SK-N-SH treated with all-trans-retinoic acid at 6 μM for 48 hours (cell line): Measurements from ENCODE around the gene THEMIS.

Experiments
- ARNTL ChIP-seq: fragments of 450-650 bp; formaldehyde crosslinking; IDR thresholded peaks from 2 replicates; pipeline ENCODE4 v1.5.0; 2020; ENCODE audit warnings: low read depth, mild to moderate bottlenecking, moderate library complexity, borderline replicate concordance
- CSDC2 ChIP-seq: fragments of 250-450 bp; sonication (Bioruptor Pico); IDR thresholded peaks from 2 replicates; pipeline ENCODE4 v1.5.0; 2020; ENCODE audit warnings: mild to moderate bottlenecking, moderate library complexity
- ESRRG ChIP-seq: fragments of 250-450 bp; sonication (Bioruptor Pico); IDR thresholded peaks from 2 replicates; pipeline ENCODE4 v1.6.1; 2021; ENCODE audit warnings: mild to moderate bottlenecking
- ISL1 ChIP-seq: fragments of 250-450 bp; sonication (Bioruptor Pico); IDR thresholded peaks from 2 replicates; pipeline ENCODE4 v2.1.2; 2022; ENCODE audit warnings: mild to moderate bottlenecking, moderate library complexity
- OSR1 ChIP-seq: fragments of 250-450 bp; sonication (Bioruptor Pico); IDR thresholded peaks from 2 replicates; pipeline ENCODE4 v1.8.0; 2022; ENCODE audit warnings: moderate library complexity, mild to moderate bottlenecking, inconsistent platforms
- PATZ1 ChIP-seq: fragments of 250-450 bp; sonication (Bioruptor Pico); IDR thresholded peaks from 2 replicates; pipeline ENCODE4 v1.8.0; 2020; ENCODE audit warnings: mild to moderate bottlenecking, moderate library complexity, borderline replicate concordance
- PPARA ChIP-seq: fragments of 250-450 bp; sonication (Bioruptor Pico); IDR thresholded peaks from 2 replicates; pipeline ENCODE4 v1.5.0; 2020; ENCODE audit warnings: mild to moderate bottlenecking, borderline replicate concordance
- RARB ChIP-seq: fragments of 250-450 bp; sonication (Bioruptor Pico); IDR thresholded peaks from 2 replicates; pipeline ENCODE4 v1.8.0; 2021; ENCODE audit warnings: mild to moderate bottlenecking, moderate library complexity
- ZC3H10 ChIP-seq: fragments of 250-450 bp; sonication (Bioruptor Pico); IDR thresholded peaks from 2 replicates; pipeline ENCODE4 v1.5.1; 2021; ENCODE audit warnings: mild to moderate bottlenecking, moderate library complexity
- ZFP3 ChIP-seq: fragments of 250-450 bp; sonication (Bioruptor Pico); IDR thresholded peaks from 2 replicates; pipeline ENCODE4 v1.5.0; 2020; ENCODE audit warnings: mild to moderate bottlenecking, moderate library complexity
- ZNF565 ChIP-seq: fragments of 450-650 bp; formaldehyde crosslinking; conservative IDR thresholded peaks from 2 replicates; pipeline ENCODE4 v1.5.0; 2020; ENCODE audit warnings: low read depth, mild to moderate bottlenecking, moderate library complexity
- ZNF8 ChIP-seq: fragments of 450-650 bp; formaldehyde crosslinking; IDR thresholded peaks from 2 replicates; pipeline ENCODE4 v1.5.0; 2020; ENCODE audit warnings: mild to moderate bottlenecking, moderate library complexity
- TF ChIP-seq, protein P1 (sequence below): fragments of 250-450 bp; sonication (Bioruptor Pico); IDR thresholded peaks from 2 replicates; pipeline ENCODE4 v1.5.1; 2021; ENCODE audit warnings: mild to moderate bottlenecking, moderate library complexity

DNA sequence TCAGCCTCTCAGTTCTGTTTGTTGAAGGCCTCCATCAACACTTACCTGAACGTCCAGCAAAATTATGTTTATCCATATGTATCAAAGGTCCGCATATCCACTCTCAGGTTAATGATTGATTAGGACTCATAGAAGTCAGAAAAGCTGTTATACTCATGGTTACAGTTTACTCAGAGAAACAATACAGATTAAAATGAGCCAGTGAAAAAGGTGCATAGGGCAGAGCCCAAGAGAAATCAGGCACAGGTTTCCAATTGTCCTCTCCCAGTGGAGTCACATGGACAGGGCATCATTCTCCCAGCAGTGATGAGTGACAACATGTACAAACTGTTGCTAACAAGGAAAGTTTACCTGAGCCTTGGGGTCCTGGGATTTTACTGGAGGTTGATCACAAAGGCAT is 36.2 kb downstream of the THEMIS start:
- TF ChIP-seq, protein P1, sequence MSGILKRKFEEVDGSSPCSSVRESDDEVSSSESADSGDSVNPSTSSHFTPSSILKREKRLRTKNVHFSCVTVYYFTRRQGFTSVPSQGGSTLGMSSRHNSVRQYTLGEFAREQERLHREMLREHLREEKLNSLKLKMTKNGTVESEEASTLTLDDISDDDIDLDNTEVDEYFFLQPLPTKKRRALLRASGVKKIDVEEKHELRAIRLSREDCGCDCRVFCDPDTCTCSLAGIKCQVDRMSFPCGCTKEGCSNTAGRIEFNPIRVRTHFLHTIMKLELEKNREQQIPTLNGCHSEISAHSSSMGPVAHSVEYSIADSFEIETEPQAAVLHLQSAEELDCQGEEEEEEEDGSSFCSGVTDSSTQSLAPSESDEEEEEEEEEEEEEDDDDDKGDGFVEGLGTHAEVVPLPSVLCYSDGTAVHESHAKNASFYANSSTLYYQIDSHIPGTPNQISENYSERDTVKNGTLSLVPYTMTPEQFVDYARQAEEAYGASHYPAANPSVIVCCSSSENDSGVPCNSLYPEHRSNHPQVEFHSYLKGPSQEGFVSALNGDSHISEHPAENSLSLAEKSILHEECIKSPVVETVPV (CRISPR knock-in tag): no peak
- no peak for TF ChIP-seq PATZ1 (CRISPR knock-in tag)
- no peak for TF ChIP-seq CSDC2 (CRISPR knock-in tag)
- no peak for TF ChIP-seq ESRRG
- TF ChIP-seq ISL1 (CRISPR knock-in tag): no peak
- TF ChIP-seq PPARA (CRISPR knock-in tag): no peak
- TF ChIP-seq OSR1 (CRISPR knock-in tag): no peak
- no peak for TF ChIP-seq ZFP3 (CRISPR knock-in tag)
- TF ChIP-seq ZC3H10 (CRISPR knock-in tag): no peak
- no peak for TF ChIP-seq ZNF8 (CRISPR knock-in tag)
- no peak for TF ChIP-seq ZNF565
- TF ChIP-seq RARB: no peak
- TF ChIP-seq ARNTL (CRISPR knock-in tag): no peak
